Measurements from ENCODE around the gene VIPR2. TPM values are rescaled to one million over a fixed set of nuclear protein-coding genes. Genes with fewer than 3 reads are reported as not detected.
"Not testable (repeated sequence)": the region's sequence is repeated elsewhere in the genome, so short reads cannot be mapped to it uniquely, and the experiment has no call there.

The VIPR2 gene
- total RNA-seq, 1 experiment from 2014 or later = not detected

DNA sequence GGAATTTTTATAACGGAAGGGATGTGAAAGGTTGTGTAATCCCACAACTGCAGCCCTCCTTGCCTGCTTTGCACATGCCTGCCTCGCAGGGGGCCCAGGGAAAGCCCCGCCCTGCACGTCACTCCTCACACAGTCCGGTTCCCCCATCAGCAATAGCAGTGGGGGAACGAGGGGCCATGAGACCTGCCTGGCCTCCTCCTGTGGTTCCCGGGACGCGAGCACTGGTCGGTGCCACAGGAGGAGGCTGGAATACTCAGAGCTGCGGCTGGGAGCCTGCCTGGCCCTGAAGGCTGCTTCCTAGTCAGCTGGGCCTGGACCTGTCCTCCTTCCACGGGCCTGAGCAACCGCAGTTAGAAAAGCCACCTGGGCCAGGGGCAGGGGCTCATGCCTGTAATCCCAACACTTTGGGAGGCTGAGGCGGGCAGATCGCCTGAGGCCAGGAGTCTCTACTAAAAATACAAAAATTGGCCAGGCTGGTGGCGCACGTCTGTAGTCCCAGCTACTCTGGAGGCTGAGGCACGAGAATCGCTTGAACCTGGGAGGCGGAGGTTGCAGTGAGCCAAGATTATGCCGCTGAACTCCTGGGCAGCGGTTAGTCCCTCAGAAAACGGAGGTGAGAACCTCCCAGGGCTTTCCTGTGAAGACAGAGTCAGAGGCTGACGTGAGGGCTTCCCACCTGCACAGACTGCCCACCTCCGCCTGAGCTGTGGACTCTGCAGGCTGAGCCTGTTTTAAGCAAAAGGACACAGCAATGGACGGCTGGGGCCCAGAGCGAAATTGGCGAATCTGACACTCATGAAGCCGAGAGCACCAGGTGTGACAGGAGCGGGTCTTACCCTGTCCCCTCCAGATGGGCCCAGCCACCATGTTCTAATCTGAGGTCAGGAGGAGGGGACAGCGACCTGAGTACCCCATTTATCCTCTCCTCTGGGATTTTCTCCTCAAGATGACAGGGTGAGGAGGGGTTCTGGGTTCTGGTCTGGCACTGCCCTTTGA lies 52.9 kb downstream of the VIPR2 start:
- DNase-seq (ENCODE audit: low read depth) = no peak

DNA sequence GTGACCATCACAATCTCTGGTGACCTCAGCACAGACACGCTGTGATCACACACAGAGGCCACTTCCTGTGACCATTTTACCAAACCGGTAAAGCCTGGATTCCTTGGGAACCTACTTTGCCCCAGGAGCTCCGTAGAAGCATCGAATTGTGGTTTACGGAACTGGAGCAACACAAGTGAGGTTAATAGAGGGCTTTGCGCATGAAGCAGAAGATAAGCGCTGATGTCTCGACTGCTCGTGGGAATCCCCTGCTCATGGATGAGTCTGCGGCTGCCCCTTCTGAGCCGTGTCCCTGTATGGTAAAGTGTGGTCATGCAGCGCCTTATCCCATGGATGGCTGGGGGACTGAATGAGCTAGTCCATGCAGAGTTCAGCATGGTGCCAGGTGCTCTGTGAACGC lies 53.6 kb downstream of the VIPR2 start:
- no peak for DNase-seq (ENCODE audit: low read depth)

DNA sequence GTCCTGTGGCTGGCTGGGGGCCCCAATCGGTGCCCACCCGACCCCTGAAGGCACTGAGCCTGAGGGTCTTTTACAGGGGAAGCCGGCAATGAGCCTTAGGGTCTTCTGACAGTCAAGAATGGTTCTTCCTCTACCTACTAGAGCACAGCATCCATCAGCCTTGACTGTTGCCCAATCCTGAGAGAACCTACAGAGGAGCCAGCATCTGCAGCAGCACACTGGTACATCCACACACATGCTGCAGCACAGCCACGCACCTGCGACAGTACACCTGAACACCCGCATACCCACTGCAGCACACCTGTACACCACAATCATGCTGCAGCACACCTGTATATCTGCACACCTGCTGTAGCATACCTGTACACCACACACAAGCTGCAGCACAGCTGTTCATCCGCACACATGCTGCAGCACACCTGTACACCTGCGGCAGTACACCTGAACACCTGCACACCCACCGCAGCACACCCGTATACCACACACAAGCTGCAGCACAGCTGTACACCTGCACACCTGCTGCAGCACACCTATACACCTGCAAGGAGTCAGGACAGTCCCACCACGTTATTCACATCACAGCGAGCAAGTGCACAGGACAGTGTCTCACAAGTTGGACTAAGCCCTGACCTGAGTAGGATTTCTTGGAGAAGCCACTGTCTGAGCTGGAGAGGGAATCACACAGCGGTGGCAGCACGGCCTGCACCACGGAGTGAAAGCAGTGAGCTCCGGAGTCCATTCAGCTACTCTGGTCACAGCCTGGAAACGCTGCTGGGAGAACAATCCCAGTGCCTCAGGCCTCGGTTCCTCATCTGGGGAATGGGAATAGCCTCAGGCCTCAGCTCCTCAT lies 56.4 kb downstream of the VIPR2 start:
- no peak for DNase-seq (ENCODE audit: low read depth)

DNA sequence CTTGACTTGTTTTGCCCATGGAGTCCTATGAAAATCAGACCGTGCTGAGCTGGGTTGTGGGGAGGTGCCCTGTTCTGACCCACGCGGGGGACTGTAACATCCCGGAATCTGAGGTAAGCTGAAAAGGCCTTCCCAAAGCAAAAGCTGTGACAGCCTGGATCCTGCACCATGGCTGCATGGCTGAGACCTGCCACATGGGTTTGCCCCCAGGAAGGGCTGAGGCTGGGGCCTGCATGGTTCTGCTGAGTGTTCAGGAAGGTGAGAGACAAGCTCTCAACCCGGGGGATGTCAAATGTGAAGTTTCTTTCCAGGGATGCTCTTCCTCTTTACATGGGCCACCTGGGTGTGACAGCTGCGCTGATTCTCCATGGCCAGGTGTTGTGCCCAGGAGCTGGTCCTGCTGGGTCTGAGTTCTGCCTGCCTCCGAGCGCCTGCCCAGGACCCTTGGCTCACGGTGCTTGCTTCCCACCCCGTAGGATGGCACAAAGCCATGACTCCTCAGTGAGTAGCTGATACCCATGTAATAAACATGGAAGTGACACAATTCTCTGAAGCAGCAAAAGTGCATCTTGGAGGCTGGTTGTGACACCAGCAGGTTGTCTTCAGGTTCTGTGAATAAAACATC lies 58.3 kb downstream of the VIPR2 start:
- DNase-seq (ENCODE audit: low read depth) = no peak

DNA sequence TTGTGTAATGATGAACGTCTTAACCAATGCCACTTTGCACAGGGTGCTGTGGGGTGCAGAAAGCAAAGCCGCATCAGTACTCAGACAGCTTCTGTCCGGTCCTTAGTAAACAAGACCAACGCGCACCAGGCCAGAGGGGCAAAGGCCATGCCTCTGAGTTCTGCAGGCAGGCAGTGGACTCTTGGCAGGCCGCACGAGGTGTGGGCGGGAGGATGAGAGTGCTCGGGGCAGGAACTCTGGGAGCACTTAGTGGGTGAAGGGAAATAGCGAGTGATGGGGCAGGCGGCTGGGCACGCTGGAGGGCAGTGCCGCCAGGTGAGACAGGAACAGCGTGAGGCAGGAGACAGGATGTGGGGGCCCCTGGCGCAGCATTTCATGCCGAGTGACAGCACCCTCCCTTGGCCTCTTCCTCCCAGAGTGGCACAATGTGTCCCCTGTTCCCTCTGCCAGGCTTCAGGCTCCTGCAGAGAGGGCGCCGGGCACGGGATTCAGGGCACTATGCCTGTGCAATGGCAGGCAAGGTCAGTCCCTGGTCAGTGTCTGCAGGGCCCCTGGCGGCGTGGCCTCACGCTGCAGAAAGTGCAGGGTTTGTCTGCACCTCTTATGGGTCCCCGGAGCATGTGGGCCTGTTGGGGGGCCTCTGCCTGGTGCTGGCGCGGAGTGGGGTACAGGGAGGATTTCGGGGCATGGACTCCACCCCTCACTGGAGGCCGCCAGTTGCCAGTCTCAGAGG lies 60.4 kb downstream of the VIPR2 start:
- no peak for DNase-seq (ENCODE audit: low read depth)

DNA sequence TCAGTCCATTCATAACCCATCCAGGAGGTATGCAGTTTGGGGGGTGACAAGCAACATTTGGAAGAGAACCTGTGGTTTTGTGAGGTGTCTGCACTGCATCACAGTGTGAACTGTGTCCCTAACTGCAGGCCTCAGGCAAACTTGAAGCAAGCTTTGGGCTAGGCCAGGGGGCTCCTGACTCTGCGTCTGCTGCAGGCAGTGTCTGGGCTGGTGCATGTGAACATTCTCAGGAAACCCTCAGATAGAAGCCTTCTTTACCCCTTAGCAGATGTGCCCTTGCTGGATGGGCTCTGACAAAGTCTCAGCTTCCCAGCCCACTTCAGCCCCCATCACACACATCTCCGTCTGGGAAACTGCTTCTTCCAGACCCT lies 61.0 kb downstream of the VIPR2 start:
- DNase-seq (ENCODE audit: low read depth) = no peak

DNA sequence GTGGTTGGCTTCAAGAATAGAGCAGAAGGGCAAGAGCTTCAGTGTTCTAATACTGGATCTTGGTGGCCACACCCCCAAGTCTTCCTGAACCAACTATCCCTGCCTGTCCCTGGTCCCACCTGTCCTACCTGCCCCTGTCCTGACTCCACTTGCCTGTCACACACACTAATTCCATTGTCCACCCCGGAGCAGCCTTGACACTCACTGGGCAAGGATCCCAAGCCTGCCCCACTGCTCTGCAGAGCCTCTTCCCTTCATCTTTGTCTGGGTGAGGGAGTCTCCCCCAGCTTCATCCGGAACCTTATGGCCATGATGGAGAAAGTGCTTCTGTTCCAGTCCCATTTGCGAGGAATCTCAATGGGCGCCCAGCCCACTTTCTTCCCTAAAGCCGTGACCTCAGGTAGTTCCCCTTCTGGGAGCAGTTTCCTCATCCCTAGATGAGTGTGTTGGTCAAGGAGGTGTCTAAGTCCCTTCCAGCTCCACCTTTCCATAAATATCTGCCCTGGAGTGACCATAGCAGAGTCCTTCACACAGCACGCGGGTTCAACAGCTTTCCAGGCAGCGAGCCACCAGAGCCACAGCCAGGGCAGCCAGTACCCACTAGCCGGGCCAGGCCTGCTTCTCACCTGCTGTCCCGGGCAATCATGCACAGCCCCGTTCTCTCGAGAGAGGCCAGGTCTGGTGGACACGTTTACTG lies 61.5 kb downstream of the VIPR2 start:
- no peak for DNase-seq (ENCODE audit: low read depth)

DNA sequence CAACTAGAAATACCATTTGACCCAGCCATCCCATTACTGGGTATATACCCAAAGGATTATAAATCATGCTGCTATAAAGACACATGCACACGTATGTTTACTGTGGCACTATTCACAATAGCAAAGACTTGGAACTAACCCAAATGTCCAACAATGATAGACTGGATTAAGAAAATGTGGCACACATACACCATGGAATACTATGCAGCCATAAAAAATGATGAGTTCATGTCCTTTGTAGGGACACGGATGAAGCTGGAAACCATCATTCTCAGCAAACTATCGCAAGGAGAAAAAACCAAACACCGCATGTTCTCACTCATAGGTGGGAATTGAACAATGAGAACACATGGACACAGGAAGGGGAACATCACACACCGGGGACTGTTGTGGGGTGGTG lies 62.6 kb downstream of the VIPR2 start:
- not testable (repeated sequence) for DNase-seq (ENCODE audit: low read depth)

DNA sequence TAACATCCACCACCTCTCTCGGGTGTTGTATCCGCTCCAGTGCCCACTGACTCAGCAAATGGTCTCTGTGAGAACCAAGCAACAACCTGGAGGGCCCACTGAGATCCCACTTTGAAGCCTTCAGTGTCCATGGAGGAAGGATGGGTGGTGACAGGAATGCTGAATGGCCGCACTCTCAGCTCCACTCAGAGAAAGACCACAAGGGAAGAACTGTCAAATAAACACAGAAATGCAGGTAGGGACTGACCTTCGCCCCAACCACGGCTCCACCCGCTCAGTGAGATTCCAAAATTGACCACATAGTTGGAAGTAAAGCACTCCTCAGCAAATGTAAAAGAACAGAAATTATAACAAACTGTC lies 65.8 kb downstream of the VIPR2 start:
- no peak for DNase-seq (ENCODE audit: low read depth)

DNA sequence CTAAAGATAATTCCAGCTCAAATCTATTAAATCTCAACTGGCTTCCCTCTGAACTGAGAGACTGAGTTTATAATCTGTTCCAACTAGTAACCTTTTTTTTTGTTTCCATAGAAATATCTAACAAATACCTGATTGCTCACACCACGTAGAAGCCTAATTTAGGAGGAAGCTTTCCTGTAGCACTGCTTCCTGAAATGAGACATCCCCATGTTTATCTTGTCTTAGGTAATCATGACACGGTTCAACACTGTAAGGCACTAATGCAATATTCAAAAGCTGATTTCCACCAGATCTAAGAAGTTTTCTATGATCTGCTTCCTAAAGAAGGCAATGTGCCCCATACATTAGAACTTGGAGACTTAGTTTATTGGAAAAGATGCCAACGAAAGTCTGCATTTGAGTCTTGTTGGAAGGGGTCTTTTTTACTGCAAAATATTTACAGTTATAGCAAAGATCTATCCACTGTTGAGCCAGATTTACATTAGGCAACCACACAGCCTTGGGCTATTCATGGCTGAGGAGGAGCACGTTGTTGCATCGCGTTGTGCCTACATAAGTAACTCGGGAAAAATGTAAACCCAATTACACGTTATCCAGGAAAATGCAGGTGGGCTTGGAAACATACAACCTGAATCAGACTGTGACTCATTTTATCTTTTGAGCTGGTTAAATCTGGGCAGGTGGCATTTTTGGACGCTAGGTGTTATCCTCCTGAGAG lies 66.3 kb downstream of the VIPR2 start:
- DNase-seq (ENCODE audit: low read depth) = no peak

DNA sequence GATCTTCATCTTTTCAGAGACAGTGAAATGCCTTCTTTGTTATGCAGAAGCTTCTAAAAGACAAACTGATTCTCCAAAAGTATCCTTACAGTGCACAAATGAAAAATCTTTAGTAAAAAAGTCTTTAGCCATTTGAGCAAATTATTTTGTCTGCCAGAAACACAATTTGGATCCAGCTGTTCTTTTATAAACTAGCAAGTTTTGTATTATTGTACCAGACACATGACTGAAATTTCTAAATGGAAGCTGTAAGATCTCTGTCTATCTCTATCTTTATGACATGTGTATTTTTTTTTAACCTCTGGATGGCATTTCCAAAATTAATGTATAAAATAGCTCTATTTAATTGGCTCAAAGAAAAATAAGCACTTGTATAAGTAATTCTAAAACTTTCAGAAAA lies 68.3 kb downstream of the VIPR2 start:
- DNase-seq (ENCODE audit: low read depth) = no peak

DNA sequence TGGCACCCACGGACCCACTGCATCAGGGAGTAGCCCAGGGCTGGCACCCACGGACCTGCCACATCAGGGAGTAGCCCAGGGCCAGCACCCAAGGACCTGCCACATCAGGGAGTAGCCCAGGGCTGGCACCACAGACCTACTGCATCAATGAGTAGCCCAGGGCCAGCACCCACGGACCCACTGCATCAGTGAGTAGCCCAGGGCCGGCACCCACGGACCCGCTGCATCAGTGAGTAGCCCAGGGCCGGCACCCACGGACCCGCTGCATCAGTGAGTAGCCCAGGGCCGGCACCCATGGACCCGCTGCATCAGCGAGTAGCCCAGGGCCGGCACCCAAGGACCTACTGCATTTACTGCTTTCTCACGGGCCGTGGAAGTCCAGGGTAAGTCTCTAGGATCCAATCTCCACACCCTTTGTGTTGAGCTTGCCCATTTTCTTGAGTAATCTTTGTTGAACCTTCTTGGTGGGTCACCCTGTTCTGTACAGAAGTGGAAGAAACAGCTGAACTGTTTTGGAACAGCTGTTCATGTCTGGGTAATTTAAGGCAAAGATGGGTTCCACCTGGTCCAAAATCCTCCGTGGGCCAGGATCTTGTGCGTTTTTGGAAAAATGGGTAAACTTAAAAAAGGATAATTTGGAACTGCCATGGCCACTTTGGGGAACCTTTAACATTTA lies 69.0 kb downstream of the VIPR2 start:
- DNase-seq (ENCODE audit: low read depth) = no peak

DNA sequence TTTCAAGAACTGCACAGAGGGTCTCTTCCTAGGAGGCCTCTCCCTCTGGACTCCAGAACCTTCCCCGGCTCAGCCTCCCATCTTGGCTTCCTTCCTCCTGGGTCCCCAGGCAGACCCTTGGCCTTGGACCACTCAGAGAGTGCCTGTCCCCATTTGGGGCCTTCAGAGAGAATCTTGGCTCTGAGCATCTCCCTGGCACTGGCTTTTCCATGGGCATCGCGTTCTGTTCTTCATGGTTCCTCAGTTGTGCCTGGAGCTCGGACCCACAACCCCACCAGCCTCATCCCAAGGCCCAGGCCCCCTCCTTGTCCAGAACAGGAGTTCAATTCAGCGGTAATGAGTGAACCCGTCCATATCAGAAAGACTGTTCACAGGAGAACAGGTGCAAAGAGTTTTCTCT lies 73.4 kb downstream of the VIPR2 start:
- no peak for DNase-seq (ENCODE audit: low read depth)

DNA sequence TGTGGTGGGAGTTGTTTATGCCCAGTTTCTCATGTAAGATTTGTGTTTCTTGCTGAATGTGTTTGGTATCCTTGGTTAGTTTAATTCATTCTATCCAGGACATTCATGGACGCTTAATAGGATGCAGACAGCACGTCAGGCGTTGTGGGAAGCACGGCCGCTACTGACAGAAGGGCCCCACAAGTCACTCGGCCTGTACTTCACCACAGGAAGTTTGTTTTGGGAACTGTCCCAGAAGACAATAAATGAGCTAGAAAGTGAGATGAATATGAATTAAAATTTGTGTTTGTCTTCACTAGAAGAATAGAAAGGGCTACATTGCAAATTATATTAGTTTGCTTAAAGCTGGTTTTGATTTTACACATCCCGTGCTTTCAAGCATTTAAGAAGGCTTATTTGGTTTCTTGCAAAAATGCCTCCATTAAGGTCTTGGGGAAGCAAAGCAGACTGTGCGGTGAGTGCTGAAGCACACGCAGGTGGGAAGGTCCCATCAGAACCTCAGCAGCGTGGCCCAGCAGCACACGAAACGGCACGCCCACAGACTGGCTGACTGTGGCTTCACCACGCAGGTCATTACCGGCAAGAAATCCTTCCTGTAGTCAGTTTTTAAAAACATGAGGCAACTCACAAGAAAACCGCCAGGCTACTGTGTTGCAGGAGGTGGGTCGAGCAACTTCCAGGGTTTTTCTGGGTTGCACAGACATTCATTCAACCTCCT lies 74.1 kb downstream of the VIPR2 start:
- no peak for DNase-seq (ENCODE audit: low read depth)

DNA sequence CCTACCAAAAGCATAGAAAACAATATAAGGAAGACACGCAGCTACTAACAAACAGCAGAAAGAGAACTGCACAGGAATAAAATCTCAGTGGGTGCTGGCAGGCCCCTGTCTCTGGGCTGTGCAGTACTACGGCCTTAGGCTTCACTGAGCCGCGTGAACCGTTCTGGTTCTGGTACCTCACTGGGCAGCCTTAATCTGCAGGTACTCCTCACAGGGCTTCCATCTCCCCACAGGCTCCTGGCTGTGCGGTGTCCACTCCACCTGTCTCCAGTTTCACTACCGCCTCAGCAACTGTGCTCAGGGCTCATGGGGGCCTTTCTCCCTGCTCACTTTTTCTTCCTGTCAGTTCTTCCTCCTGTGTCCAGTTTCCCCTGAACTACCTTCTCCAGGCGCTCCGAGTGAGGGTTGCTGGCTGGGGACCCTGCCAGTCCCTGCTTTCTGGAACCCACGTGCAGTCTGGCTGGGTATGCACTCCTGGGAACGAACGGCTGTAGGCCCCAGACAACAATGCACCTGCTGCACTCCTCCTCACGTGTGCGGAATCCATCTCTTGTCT lies 75.7 kb downstream of the VIPR2 start:
- no peak for DNase-seq (ENCODE audit: low read depth)

DNA sequence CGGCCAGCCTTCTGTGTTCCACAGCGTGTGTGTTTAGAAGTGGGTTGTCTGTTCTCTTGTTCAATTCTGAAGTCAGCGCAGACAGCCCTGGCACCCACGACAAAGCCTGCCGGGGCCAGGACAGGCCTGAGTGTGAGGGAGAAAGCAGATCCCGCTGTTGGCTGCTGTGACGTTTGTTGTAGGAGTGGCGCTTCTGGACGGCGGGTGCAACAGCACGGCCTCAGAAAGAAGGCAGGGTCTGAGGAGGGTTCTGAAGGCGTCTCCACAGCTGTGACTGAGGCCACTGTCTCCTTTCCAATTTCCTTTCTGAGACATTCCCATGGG lies 76.2 kb downstream of the VIPR2 start:
- DNase-seq (ENCODE audit: low read depth) = no peak

DNA sequence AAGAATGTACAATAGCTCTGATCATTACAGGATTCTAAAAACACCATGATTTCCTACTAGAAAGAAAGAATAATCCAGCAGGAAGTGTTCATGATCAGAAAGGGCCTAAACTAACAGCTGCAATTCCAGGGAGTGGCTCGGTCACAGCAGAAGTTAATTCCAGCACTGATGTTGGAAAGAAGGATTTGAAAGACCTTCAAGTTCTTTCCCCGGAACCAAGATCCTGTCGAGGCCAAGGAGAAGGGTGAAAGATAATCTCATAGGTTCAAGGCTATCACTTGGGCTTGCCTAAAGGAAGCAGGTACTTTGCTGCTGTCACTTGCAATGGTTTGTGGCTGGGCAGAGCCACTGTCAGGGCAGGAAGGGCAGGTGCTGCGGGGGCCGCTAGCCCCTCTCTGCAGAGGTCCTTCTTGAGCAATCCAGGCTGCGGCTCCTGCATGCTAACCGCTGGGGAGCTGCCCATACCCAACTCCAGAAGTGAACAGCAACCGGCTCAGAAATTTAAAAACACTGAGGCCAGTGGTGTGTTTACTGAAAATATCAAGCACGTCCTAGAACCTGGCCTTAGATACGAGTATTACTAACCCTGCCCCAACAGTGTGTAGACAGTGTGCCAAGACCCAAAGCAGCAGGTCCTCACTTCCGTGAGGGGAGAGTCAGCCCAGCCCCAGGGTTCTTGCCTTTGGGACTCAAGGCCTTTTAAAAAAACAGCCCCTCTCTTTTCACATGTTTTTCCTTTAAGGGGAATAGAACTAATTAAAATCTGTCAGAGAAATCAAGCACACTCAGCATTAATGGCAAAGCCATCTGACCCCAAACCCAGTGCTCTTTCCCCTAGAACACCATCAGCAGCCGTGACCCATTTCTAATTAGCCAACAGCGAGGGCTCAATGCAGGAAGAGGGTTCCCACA lies 76.8 kb downstream of the VIPR2 start:
- DNase-seq (ENCODE audit: low read depth) = no peak
